Loucy (cell line): ENCODE measurements around the gene ARHGAP42.

ENCODE experiments used
- H2AFZ ChIP-seq: fragments of 200-600 bp; sonication (generic); 2 replicates; pipeline ENCODE4 v1.6.0; 2016; ENCODE audit warnings: antibody characterized with exemption, mild to moderate bottlenecking, low read length, moderate library complexity
- H3F3A ChIP-seq: fragments of 200-600 bp; 2 replicates; pipeline ENCODE4 v1.6.0; 2016; ENCODE audit warnings: antibody characterized with exemption, low read depth, mild to moderate bottlenecking
- H3K27me3 ChIP-seq: fragments of 200-600 bp; sonication (generic); 2 replicates; pipeline ENCODE4 v1.6.1; 2014; ENCODE audit warnings: low read length, mild to moderate bottlenecking; ENCODE audit not compliant: insufficient read depth, poor library complexity, severe bottlenecking
- H3K36me3 ChIP-seq: fragments of 200-600 bp; sonication (generic); 2 replicates; pipeline ENCODE4 v1.6.1; 2016; ENCODE audit warnings: low read length; ENCODE audit not compliant: insufficient read depth
- H3K4me1 ChIP-seq: fragments of 200-600 bp; sonication (generic); 2 replicates; pipeline ENCODE4 v1.5.1; 2014; ENCODE audit warnings: low read length, mild to moderate bottlenecking; ENCODE audit not compliant: insufficient read depth, poor library complexity, severe bottlenecking
- H3K4me2 ChIP-seq: fragments of 200-600 bp; sonication (generic); 2 replicates; pipeline ENCODE4 v1.6.0; 2014; ENCODE audit warnings: antibody characterized with exemption, low read length, low read depth, mild to moderate bottlenecking; ENCODE audit not compliant: poor library complexity, severe bottlenecking
- H3K4me3 ChIP-seq: fragments of 200-600 bp; sonication (generic); 2 replicates; pipeline ENCODE4 v1.5.1; 2014; ENCODE audit warnings: low read length, mild to moderate bottlenecking, mixed read lengths; ENCODE audit not compliant: poor library complexity, severe bottlenecking
- H3K79me2 ChIP-seq: fragments of 200-600 bp; sonication (generic); 2 replicates; pipeline ENCODE4 v1.6.1; 2014; ENCODE audit warnings: low read length; ENCODE audit not compliant: insufficient read depth
- H3K9ac ChIP-seq: fragments of 200-600 bp; sonication (generic); 2 replicates; pipeline ENCODE4 v1.6.0; 2014; ENCODE audit warnings: mild to moderate bottlenecking, low read depth, low read length, moderate library complexity; ENCODE audit not compliant: poor library complexity, severe bottlenecking
- H3K9me2 ChIP-seq: fragments of 200-600 bp; sonication (generic); replicated peaks from 2 replicates; pipeline ENCODE4 v1.6.1; 2016; ENCODE audit warnings: low read depth, low read length, mixed read lengths
- H3K9me3 ChIP-seq: fragments of 200-600 bp; sonication (generic); 2 replicates; pipeline ENCODE4 v1.6.1; 2014; ENCODE audit warnings: mild to moderate bottlenecking, antibody characterized with exemption, low read length, low read depth; ENCODE audit not compliant: insufficient read depth
- H4K20me1 ChIP-seq: fragments of 200-600 bp; sonication (generic); 2 replicates; pipeline ENCODE4 v1.6.0; 2014; ENCODE audit warnings: antibody characterized with exemption, low read length, mild to moderate bottlenecking; ENCODE audit not compliant: insufficient read depth, poor library complexity, severe bottlenecking
- CTCF ChIP-seq: fragments of 200-600 bp; sonication (generic); conservative IDR thresholded peaks from 2 replicates; pipeline ENCODE4 v1.5.1; 2014; ENCODE audit warnings: mild to moderate bottlenecking, antibody characterized with exemption, low read length
- EZH2phosphoT487 ChIP-seq: fragments of 200-600 bp; IDR thresholded peaks from 2 replicates; pipeline ENCODE4 v1.6.1; 2018; ENCODE audit warnings: antibody characterized with exemption, mild to moderate bottlenecking, moderate library complexity, borderline replicate concordance

The ARHGAP42 gene

GRCh38 chr11:100715165-100715761, 28.2 kb downstream of the ARHGAP42 start:
- Histone ChIP-seq H3K79me2 (no peaks in the 10 kb centered on the region), H3K4me1 (no peaks in the 10 kb centered on the region), H3F3A (no peaks in the 10 kb centered on the region), H2AFZ (no peak overlapping the region), H3K4me3 (no peak overlapping the region), H3K4me2 (no peak overlapping the region), H3K36me3 (no peaks in the 10 kb centered on the region), H3K9ac (no peak overlapping the region), H3K9me3 (no peaks in the 10 kb centered on the region), H3K9me2 (no peaks in the 10 kb centered on the region), H3K27me3 (no peaks in the 10 kb centered on the region), H4K20me1 (no peaks in the 10 kb centered on the region)
- TF ChIP-seq EZH2phosphoT487 (no peak), CTCF (no peak)

DNA sequence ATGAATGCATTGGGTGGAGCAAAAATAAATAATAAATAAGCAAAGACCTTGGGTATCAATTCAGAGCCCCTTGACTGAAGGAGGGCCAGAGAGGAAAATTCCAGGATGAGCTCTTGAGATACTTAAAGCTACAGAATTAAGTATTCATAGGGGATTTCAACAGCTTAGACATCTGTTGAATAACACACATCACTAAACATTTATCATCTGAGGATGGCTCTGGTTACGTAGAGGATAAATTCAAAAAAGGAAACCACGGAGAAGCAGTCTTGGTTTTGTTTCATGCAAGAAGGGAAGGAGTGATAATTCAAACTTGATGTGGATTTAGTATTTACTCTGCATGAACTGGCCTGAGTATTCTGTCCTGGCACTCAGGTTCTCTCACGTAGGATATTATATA, 29.8 kb downstream of the ARHGAP42 start:
- Histone ChIP-seq H3K9me3 (no peaks in the 10 kb centered on the region), H3K79me2 (no peaks in the 10 kb centered on the region)

GRCh38 chr11:100719362-100719761, 32.3 kb downstream of the ARHGAP42 start:
- H3K9ac ChIP-seq, result no peak overlapping the region
- H2AFZ ChIP-seq, result no peak overlapping the region
- H4K20me1 ChIP-seq, result no peaks in the 10 kb centered on the region
- no peaks in the 10 kb centered on the region for H3K27me3 ChIP-seq
- H3K79me2 ChIP-seq, result no peaks in the 10 kb centered on the region
- H3K4me3 ChIP-seq, result no peak overlapping the region
- H3K4me2 ChIP-seq, result no peak overlapping the region
- H3K36me3 ChIP-seq, result no peaks in the 10 kb centered on the region
- H3K9me2 ChIP-seq, result no peaks in the 10 kb centered on the region
- no peaks in the 10 kb centered on the region for H3F3A ChIP-seq
- H3K9me3 ChIP-seq, result no peaks in the 10 kb centered on the region
- TF ChIP-seq EZH2phosphoT487 (no peak), CTCF (no peak)
- H3K4me1 ChIP-seq, result no peaks in the 10 kb centered on the region

More for the DNA sequence above, 29.8 kb downstream of the ARHGAP42 start:
- Histone ChIP-seq H3F3A (no peaks in the 10 kb centered on the region), H3K9ac (no peak overlapping the region), H3K4me3 (no peak overlapping the region), H4K20me1 (no peaks in the 10 kb centered on the region), H3K36me3 (no peaks in the 10 kb centered on the region), H3K9me2 (no peaks in the 10 kb centered on the region), H3K4me2 (no peak overlapping the region), H3K4me1 (no peaks in the 10 kb centered on the region), H2AFZ (no peak overlapping the region), H3K27me3 (no peaks in the 10 kb centered on the region)
- no peak for TF ChIP-seq CTCF
- TF ChIP-seq EZH2phosphoT487, result no peak
